Smooth muscle cell (in vitro differentiated cells): Measurements from ENCODE around the gene TOLLIP. TPM values are rescaled to one million over a fixed set of nuclear protein-coding genes. Genes with fewer than 3 reads are reported as not detected.

ENCODE experiments used
- DNase-seq: peaks from one replicate; lab custom pipeline; 2025; ENCODE audit not compliant: unreplicated experiment; lab: John Stamatoyannopoulos, UW
- H2AFZ ChIP-seq: fragments of 200-600 bp; sonication (generic); 2 replicates; pipeline ENCODE4 v1.6.0; 2016; ENCODE audit warnings: antibody characterized with exemption, low read depth, mild to moderate bottlenecking
- H3F3A ChIP-seq: fragments of 200-600 bp; sonication (generic); 2 replicates; pipeline ENCODE4 v1.6.0; 2017; ENCODE audit warnings: antibody characterized with exemption, low read depth
- H3K27ac ChIP-seq: fragments of 200-600 bp; sonication (generic); 2 replicates; pipeline ENCODE4 v1.5.1; 2016; ENCODE audit warnings: low read depth, mild to moderate bottlenecking
- H3K27me3 ChIP-seq: fragments of 200-600 bp; sonication (generic); 2 replicates; pipeline ENCODE4 v1.6.1; 2016; ENCODE audit warnings: low read depth, mild to moderate bottlenecking
- H3K36me3 ChIP-seq: fragments of 200-600 bp; sonication (generic); 2 replicates; pipeline ENCODE4 v1.5.1; 2016; ENCODE audit warnings: low read depth
- H3K4me1 ChIP-seq: fragments of 200-600 bp; sonication (generic); 2 replicates; pipeline ENCODE4 v1.5.1; 2016; ENCODE audit warnings: low read depth
- H3K4me2 ChIP-seq: fragments of 200-600 bp; sonication (generic); 2 replicates; pipeline ENCODE4 v1.6.0; 2016; ENCODE audit warnings: mild to moderate bottlenecking
- H3K4me3 ChIP-seq: fragments of 200-600 bp; sonication (generic); 2 replicates; pipeline ENCODE4 v1.5.1; 2016; ENCODE audit warnings: mild to moderate bottlenecking
- H3K79me2 ChIP-seq: fragments of 200-600 bp; sonication (generic); 2 replicates; pipeline ENCODE4 v1.6.0; 2016; ENCODE audit warnings: low read depth, mild to moderate bottlenecking
- H3K9ac ChIP-seq: fragments of 200-600 bp; sonication (generic); 2 replicates; pipeline ENCODE4 v1.6.0; 2016; ENCODE audit warnings: low read depth
- H3K9me3 ChIP-seq: fragments of 200-600 bp; sonication (generic); replicated peaks from 2 replicates; pipeline ENCODE4 v1.5.1; 2016; ENCODE audit warnings: low read depth
- H4K20me1 ChIP-seq: fragments of 200-600 bp; sonication (generic); 2 replicates; pipeline ENCODE4 v1.6.0; 2016; ENCODE audit warnings: low read depth
- WGBS: methylation state at CpG from one replicate; pipeline ENCODE4 v1.1.7; 2016; ENCODE audit warnings: low lambda C conversion rate; 5-methylcytosine and 5-hydroxymethylcytosine counted together
- polyA plus RNA-seq: library from polyadenylated mRNA; unstranded; fragments of >200 nt; fragmentation: Nextera tagmentation; extraction: Ambion mirVana; gene quantifications from 2 replicates; pipeline ENCODE4 v1.2.1, GENCODE V29; 2016
- total RNA-seq: library from RNA; depleted of rRNA; stranded (reverse); fragments of >200 nt; gene quantifications from 2 replicates; pipeline ENCODE4 v1.2.3, GENCODE V29; 2014
- TF ChIP-seq, protein P1 (sequence below): fragments of 200-600 bp; sonication (generic); IDR thresholded peaks from 2 replicates; pipeline ENCODE4 v1.5.1; 2017; ENCODE audit warnings: borderline replicate concordance, mild to moderate bottlenecking, antibody characterized with exemption; ENCODE audit not compliant: insufficient read depth, poor library complexity, severe bottlenecking

The TOLLIP gene
- total and polyA plus RNA-seq, 2 experiments from 2014 or later = 20.3 to 63.0 TPM

DNA sequence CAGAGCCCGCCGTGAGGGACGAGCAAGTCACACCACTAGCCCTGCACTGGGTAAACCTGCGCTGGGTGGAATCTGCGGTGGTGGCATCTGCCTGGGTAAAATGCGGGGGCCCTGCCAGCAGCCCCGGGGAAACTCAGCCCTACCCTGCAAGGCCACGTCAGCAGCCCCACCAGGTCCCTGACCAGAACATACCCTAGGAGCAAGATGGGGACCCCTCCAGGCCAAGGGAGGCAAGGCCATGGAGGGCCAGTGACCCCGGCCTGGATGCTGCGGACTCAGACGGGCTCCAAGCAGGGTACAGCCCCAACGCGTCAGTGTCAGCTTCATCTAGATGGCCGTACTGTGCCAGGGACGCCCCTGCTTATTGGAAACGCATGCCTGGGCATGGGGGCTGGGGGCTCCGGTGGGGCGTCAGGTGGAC is 26.3 kb downstream of the TOLLIP start:
- 98% methylated on average over 18 of the region's 18 CpGs for WGBS
- Histone ChIP-seq H3K36me3 (no peaks in the 10 kb centered on the region), H3K79me2 (no peaks in the 10 kb centered on the region), H2AFZ (no peak overlapping the region), H3K9me3 (no peaks in the 10 kb centered on the region), H3K27ac (no peak overlapping the region), H3K4me3 (no peak overlapping the region), H3K4me1 (no peaks in the 10 kb centered on the region), H3K4me2 (no peak overlapping the region), H3F3A (no peaks in the 10 kb centered on the region), H3K27me3 (no peaks in the 10 kb centered on the region), H4K20me1 (peaks cover 36% of the 10 kb centered on the region), H3K9ac (no peak overlapping the region)
- TF ChIP-seq, protein P1, sequence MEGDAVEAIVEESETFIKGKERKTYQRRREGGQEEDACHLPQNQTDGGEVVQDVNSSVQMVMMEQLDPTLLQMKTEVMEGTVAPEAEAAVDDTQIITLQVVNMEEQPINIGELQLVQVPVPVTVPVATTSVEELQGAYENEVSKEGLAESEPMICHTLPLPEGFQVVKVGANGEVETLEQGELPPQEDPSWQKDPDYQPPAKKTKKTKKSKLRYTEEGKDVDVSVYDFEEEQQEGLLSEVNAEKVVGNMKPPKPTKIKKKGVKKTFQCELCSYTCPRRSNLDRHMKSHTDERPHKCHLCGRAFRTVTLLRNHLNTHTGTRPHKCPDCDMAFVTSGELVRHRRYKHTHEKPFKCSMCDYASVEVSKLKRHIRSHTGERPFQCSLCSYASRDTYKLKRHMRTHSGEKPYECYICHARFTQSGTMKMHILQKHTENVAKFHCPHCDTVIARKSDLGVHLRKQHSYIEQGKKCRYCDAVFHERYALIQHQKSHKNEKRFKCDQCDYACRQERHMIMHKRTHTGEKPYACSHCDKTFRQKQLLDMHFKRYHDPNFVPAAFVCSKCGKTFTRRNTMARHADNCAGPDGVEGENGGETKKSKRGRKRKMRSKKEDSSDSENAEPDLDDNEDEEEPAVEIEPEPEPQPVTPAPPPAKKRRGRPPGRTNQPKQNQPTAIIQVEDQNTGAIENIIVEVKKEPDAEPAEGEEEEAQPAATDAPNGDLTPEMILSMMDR = no peak
- DNase-seq = no peak

DNA sequence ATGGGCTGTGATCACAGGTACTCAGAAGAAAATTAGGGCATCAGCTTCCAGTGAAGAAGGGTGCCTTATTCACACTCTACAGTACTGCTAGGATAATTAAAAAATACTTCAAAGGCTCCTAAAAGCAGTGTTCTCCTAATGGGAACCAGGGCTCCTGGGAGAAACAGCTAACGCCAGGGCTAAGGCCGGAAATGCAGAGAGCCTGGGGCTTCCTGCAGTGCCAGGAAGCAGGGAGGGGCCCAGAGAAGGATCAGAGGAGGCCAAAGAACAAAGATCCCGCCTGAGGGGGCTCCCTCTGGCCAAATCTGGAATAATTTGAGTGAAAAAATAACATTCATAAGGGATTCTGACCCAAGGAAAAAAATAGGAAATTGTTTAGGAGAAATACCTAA is 27.5 kb downstream of the TOLLIP start:
- WGBS = 68% methylated on average over 3 of the region's 3 CpGs
- DNase-seq = no peak
- Histone ChIP-seq H3K4me2 (no peak overlapping the region), H3K4me1 (no peaks in the 10 kb centered on the region), H2AFZ (no peak overlapping the region), H3K4me3 (no peak overlapping the region), H3K79me2 (no peaks in the 10 kb centered on the region), H3K27me3 (no peaks in the 10 kb centered on the region), H3K9me3 (no peaks in the 10 kb centered on the region), H3F3A (no peaks in the 10 kb centered on the region), H3K36me3 (no peaks in the 10 kb centered on the region), H3K9ac (no peak overlapping the region), H3K27ac (no peak overlapping the region), H4K20me1 (peaks cover 46% of the 10 kb centered on the region)
- TF ChIP-seq, protein P1 = no peak

DNA sequence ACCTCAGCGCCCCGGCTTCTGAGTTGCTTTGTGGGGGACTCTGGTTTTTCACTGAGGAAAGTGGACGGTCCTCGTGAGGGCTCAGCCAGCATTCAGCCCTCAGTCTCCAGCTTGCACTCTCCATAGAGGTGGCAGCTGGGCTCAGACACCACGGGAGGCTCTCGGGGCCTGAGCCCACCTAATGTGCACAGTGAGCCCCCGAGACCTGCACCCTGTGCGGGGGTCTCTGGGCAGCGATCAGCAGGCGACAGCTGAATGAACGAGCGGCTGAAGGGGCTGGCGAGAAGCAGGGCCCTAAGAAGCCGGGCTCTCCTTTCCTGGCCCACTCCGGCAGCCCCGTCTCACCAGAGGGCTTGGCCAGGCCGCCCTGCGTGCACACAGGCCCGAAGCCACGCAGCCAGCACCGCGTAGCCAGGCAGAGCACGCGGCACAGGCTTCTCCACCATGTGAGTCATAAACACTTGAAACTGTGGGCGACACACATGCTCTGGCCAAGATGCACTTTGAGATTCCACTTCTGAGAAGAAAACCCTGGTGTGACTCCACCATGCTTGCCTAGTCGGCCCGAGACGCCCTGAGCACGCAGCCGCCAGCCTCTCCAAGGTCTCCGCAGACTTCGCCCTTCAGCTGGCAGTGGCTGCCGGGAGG is 28.0 kb downstream of the TOLLIP start:
- Histone ChIP-seq H3K79me2 (no peaks in the 10 kb centered on the region), H3K36me3 (no peaks in the 10 kb centered on the region)
- no peak for DNase-seq

More for the DNA sequence above, 28.0 kb downstream of the TOLLIP start:
- no peak overlapping the region for H3K4me3 ChIP-seq
- no peaks in the 10 kb centered on the region for H3K4me1 ChIP-seq
- WGBS = 92% methylated on average over 33 of the region's 33 CpGs
- no peaks in the 10 kb centered on the region for H3K9me3 ChIP-seq
- H3K27me3 ChIP-seq = no peaks in the 10 kb centered on the region
- no peak overlapping the region for H3K4me2 ChIP-seq
- TF ChIP-seq, protein P1 = no peak
- H3K27ac ChIP-seq = no peak overlapping the region
- no peaks in the 10 kb centered on the region for H3F3A ChIP-seq
- no peak overlapping the region for H2AFZ ChIP-seq
- no peak overlapping the region for H3K9ac ChIP-seq
- H4K20me1 ChIP-seq = peaks cover 50% of the 10 kb centered on the region
